Calu3 (cell line): Measurements from ENCODE around the gene NAIF1. TPM values are rescaled to one million over a fixed set of nuclear protein-coding genes. Genes with fewer than 3 reads are reported as not detected.
"Not testable (repeated sequence)": the region's sequence is repeated elsewhere in the genome, so short reads cannot be mapped to it uniquely, and the experiment has no call there.

ENCODE experiments used
- BruUV-seq: library from RNA; stranded (reverse); fragments of 400-500 nt; replicated peaks from 2 replicates; lab custom pipeline; 2021; lab: Mats Ljungman, UMichigan
- CTCF ChIA-PET: fragments of 300-600 bp; sonication (Branson Sonifier 250); formaldehyde crosslinking; loops from one replicate; lab custom pipeline; 2022; ENCODE audit warnings: antibody characterized with exemption; lab: Charles Lee
- DNase-seq: peaks from one replicate; pipeline ENCODE4 v3.0.0; 2022
- H3K27ac Mint-ChIP-seq: one replicate; pipeline ENCODE4 v1.8.0; 2022; ENCODE audit warnings: mixed read lengths; ENCODE audit not compliant: unreplicated experiment
- H3K27me3 Mint-ChIP-seq: one replicate; pipeline ENCODE4 v1.8.0; 2022; ENCODE audit warnings: mixed read lengths; ENCODE audit not compliant: unreplicated experiment
- H3K36me3 Mint-ChIP-seq: one replicate; pipeline ENCODE4 v1.8.0; 2022; ENCODE audit warnings: mild to moderate bottlenecking, moderate library complexity, mixed read lengths; ENCODE audit not compliant: insufficient read depth, unreplicated experiment
- H3K4me1 Mint-ChIP-seq: one replicate; pipeline ENCODE4 v1.8.0; 2022; ENCODE audit warnings: mild to moderate bottlenecking, low read depth, mixed read lengths; ENCODE audit not compliant: unreplicated experiment
- H3K4me3 Mint-ChIP-seq: one replicate; pipeline ENCODE4 v1.8.0; 2022; ENCODE audit warnings: mild to moderate bottlenecking, low read depth, moderate library complexity, mixed read lengths; ENCODE audit not compliant: unreplicated experiment
- H3K9me3 Mint-ChIP-seq: one replicate; pipeline ENCODE4 v1.8.0; 2022; ENCODE audit warnings: low read depth, mixed read lengths; ENCODE audit not compliant: unreplicated experiment
- intact Hi-C: fragments of 100-400 bp; cut with micrococcal nuclease; formaldehyde crosslinking; loops from one replicate; pipeline ENCODE4 v1.10.0; 2022; ENCODE audit not compliant: unreplicated experiment
- total RNA-seq: library from RNA; stranded (reverse); gene quantifications from 2 replicates; pipeline ENCODE4 v1.2.3, GENCODE V29; 2022
- TF ChIP-seq, protein P1 (sequence below): fragments of 200-600 bp; IDR thresholded peaks from one replicate; pipeline ENCODE4 v1.8.0; 2022; ENCODE audit warnings: antibody characterized with exemption; ENCODE audit not compliant: unreplicated experiment

Gene NAIF1
- total RNA-seq, 1 experiment from 2014 or later, result 9.0 TPM

DNA sequence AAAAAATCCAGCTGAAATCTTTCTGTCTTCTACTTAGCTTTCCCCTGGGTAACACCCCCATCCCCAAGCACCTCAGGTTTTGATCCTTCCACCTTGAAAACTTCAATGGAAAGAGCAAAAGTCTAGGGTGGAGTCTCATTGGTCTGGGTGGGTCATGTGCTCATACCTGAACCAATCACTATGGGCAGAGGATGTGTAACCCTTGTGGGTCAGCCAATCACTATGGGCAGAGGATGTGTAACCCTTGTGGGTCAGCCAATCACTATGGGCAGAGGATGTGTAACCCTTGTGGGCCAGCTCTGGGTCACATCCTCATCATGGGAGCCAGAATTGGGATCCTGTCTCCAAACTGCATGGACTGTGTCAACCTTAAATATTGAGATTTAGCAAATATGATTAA lies 18.5 kb downstream of the NAIF1 start:
- Mint-ChIP-seq H3K9me3 (no peaks in the 10 kb centered on the region), H3K27ac (no peak overlapping the region), H3K36me3 (peaks cover 21% of the 10 kb centered on the region), H3K4me1 (peaks cover 14% of the 10 kb centered on the region), H3K4me3 (no peak overlapping the region), H3K27me3 (no peaks in the 10 kb centered on the region)
- intact Hi-C loops, result no loop called here
- BruUV-seq, result no TSS peak
- DNase-seq, result no peak
- CTCF ChIA-PET, result interaction anchor here (0.6 kb wide), 1 partner anchor 53 kb away, joined by 3 read pairs; no protein-coding TSS in a partner anchor
- TF ChIP-seq, protein P1, sequence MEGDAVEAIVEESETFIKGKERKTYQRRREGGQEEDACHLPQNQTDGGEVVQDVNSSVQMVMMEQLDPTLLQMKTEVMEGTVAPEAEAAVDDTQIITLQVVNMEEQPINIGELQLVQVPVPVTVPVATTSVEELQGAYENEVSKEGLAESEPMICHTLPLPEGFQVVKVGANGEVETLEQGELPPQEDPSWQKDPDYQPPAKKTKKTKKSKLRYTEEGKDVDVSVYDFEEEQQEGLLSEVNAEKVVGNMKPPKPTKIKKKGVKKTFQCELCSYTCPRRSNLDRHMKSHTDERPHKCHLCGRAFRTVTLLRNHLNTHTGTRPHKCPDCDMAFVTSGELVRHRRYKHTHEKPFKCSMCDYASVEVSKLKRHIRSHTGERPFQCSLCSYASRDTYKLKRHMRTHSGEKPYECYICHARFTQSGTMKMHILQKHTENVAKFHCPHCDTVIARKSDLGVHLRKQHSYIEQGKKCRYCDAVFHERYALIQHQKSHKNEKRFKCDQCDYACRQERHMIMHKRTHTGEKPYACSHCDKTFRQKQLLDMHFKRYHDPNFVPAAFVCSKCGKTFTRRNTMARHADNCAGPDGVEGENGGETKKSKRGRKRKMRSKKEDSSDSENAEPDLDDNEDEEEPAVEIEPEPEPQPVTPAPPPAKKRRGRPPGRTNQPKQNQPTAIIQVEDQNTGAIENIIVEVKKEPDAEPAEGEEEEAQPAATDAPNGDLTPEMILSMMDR, result no peak

DNA sequence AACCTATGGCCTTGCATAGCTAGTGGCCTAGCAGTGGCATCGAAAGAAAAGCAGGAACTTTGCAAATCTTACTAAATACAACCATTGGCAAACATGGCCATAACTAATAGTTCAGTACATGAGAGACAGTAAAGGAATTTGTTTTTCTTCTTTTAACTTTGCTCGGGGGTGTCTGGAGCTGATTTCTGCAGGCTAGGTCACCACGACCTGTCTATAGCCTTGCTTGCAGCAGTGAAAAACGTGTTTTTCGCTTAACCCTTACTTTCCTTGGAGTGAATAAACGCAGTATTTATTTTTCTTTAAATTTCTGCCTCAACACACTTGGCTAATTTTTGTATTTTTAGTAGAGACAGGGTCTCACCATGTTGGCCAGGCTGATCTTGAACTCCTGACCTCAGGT lies 19.9 kb downstream of the NAIF1 start:
- CTCF ChIA-PET, result interaction anchor here (0.6 kb wide), 2 partner anchors 19 to 22 kb away, joined by 4 to 6 read pairs; no protein-coding TSS in a partner anchor
- BruUV-seq, result no TSS peak

GRCh38 chr9:128045831-128046230 lies 21.3 kb downstream of the NAIF1 start:
- Mint-ChIP-seq H3K4me1 (peaks cover 9% of the 10 kb centered on the region), H3K27me3 (no peaks in the 10 kb centered on the region), H3K9me3 (no peaks in the 10 kb centered on the region), H3K4me3 (no peak overlapping the region), H3K36me3 (peaks cover 5% of the 10 kb centered on the region), H3K27ac (no peak overlapping the region)
- no peak for DNase-seq
- intact Hi-C loops, result no loop called here
- CTCF ChIA-PET, result interaction anchor here (0.6 to 0.7 kb wide), 2 partner anchors 47 to 97 kb away, joined by 3 read pairs; no protein-coding TSS in a partner anchor
- BruUV-seq, result no TSS peak
- TF ChIP-seq, protein P1, result no peak

More for the DNA sequence above, 19.9 kb downstream of the NAIF1 start:
- Mint-ChIP-seq H3K27ac (no peak overlapping the region), H3K9me3 (no peaks in the 10 kb centered on the region), H3K4me1 (peaks cover 9% of the 10 kb centered on the region), H3K27me3 (no peaks in the 10 kb centered on the region), H3K36me3 (peaks cover 17% of the 10 kb centered on the region), H3K4me3 (no peak overlapping the region)
- no peak for DNase-seq
- TF ChIP-seq, protein P1, result no peak
- intact Hi-C loops, result no loop called here

- CTCF ChIA-PET, result interaction anchor here (0.6 to 0.7 kb wide), 2 partner anchors 47 to 96 kb away, joined by 3 read pairs; no protein-coding TSS in a partner anchor
- H3K4me1 Mint-ChIP-seq, H3K27me3 Mint-ChIP-seq, H3K36me3 Mint-ChIP-seq, intact Hi-C loops, BruUV-seq, H3K4me3 Mint-ChIP-seq, H3K9me3 Mint-ChIP-seq, H3K27ac Mint-ChIP-seq, DNase-seq: not testable (repeated sequence)
Measured at GRCh38 chr9:128045409-128045808, 21.7 kb downstream of the NAIF1 start.

DNA sequence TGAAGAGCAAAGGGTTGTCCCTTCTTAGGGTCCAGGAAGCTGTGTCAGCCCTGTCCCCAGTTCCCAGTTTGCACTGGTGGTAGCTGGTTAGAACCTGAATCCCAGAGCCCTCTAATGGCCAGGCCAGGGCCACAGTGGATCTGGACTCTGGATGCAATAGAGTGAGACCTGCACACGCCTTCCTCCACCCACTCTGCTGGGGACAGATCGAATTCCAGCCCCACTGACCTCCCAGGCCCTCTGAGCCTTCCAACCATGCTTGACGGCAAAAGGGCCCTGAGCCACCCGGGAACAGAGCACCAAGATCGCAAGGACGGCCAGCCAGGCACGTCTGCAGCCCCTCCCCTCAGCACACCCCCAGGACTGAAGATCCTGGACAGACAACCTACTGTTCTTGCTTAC lies 23.7 kb downstream of the NAIF1 start:
- H3K4me1 Mint-ChIP-seq, result no peaks in the 10 kb centered on the region
- CTCF ChIA-PET, result interaction anchor here (0.6 kb wide), 1 partner anchor 9 kb away, joined by 3 read pairs; no protein-coding TSS in a partner anchor
- H3K9me3 Mint-ChIP-seq, result no peaks in the 10 kb centered on the region
- intact Hi-C loops, result no loop called here
- BruUV-seq, result no TSS peak
- no peak overlapping the region for H3K27ac Mint-ChIP-seq
- DNase-seq, result peak; percentile 13
- H3K27me3 Mint-ChIP-seq, result no peaks in the 10 kb centered on the region
- H3K4me3 Mint-ChIP-seq, result no peak overlapping the region
- TF ChIP-seq, protein P1, result no peak
- H3K36me3 Mint-ChIP-seq, result no peaks in the 10 kb centered on the region
